B cell (primary cell): Measurements from ENCODE around the gene SLC37A4. TPM values are rescaled to one million over a fixed set of nuclear protein-coding genes. Genes with fewer than 3 reads are reported as not detected.
A peak's percentile ranks its signal among the peaks of the same experiment; 100 is the strongest.

Experiments used
- ATAC-seq: fragments of 200-7000 bp; cut with Tn5 transposase; one replicate; pipeline ENCODE4 v1.10.0; 2021; ENCODE audit warnings: low read depth, mild to moderate bottlenecking, moderate number of reproducible peaks, moderate library complexity
- CTCF ChIA-PET: fragments of 350-600 bp; sonication (Branson Sonifier 250); formaldehyde crosslinking; loops from one replicate; lab custom pipeline; 2021; ENCODE audit warnings: antibody characterized with exemption, inconsistent platforms; lab: Charles Lee
- POLR2A ChIA-PET: fragments of 350-600 bp; sonication (Branson Sonifier 250); formaldehyde crosslinking; loops from one replicate; lab custom pipeline; 2021; ENCODE audit warnings: antibody characterized with exemption; lab: Charles Lee
- DNase-seq: peaks from one replicate; pipeline ENCODE4 v3.0.0; 2013
- H2AFZ ChIP-seq: 2 replicates; pipeline ENCODE4 v1.6.1; 2012; ENCODE audit warnings: mild to moderate bottlenecking, low read depth, low read length; ENCODE audit not compliant: insufficient read depth, poor library complexity, severe bottlenecking
- H3K27ac ChIP-seq, 2 donors: 1 replicate in 1 of 2; 2 replicates in 1 of 2; pipeline ENCODE4 v1.5.1; 2012 to 2013; ENCODE audit warnings: low read length in 2 of 2, mild to moderate bottlenecking in 2 of 2, moderate library complexity in 1 of 2
- H3K27me3 ChIP-seq, 4 experiments: fragments of 200-600 bp in 1 of 4; sonication (generic) in 1 of 4; replicated peaks in 1 of 4; 1 replicate in 2 of 4; 2 replicates in 2 of 4; pipeline versions ENCODE4 v1.6.1 to v1.7.0; 2013 to 2016; ENCODE audit warnings: low read length in 3 of 4, mild to moderate bottlenecking in 2 of 4, mixed read lengths in 1 of 4, moderate library complexity in 1 of 4; ENCODE audit not compliant: insufficient read depth in 4 of 4, control insufficient read depth in 3 of 4; ENCODE audit errors: control extremely low read depth in 1 of 4
- H3K36me3 ChIP-seq, 2 experiments: replicated peaks in 1 of 2; 1 replicate in 1 of 2; 2 replicates in 1 of 2; pipeline versions ENCODE4 v1.6.1 to v1.7.1; 2013; ENCODE audit warnings: low read length in 1 of 2; ENCODE audit not compliant: insufficient read depth in 2 of 2, control insufficient read depth in 1 of 2; ENCODE audit errors: control extremely low read depth in 1 of 2, extremely low read depth in 1 of 2
- H3K4me1 ChIP-seq, 2 donors: fragments of 200-600 bp in 1 of 2; sonication (generic) in 1 of 2; 1 replicate in 1 of 2; 2 replicates in 1 of 2; pipeline versions ENCODE4 v1.5.1 to v1.6.1; 2013 to 2017; ENCODE audit warnings: low read length in 2 of 2; ENCODE audit not compliant: control insufficient read depth in 2 of 2, insufficient read depth in 2 of 2
- H3K4me2 ChIP-seq: replicated peaks from 2 replicates; pipeline ENCODE3; 2012; ENCODE audit warnings: mild to moderate bottlenecking, low read depth, low read length; ENCODE audit not compliant: poor library complexity, severe bottlenecking
- H3K4me3 ChIP-seq, 5 experiments: fragments of 200-600 bp in 1 of 5; sonication (generic) in 1 of 5; 1 replicate in 3 of 5; 2 replicates in 2 of 5; pipeline versions ENCODE4 v1.5.1 to v1.7.0; 2011 to 2016; ENCODE audit warnings: low read length in 4 of 5, mild to moderate bottlenecking in 4 of 5, low read depth in 2 of 5, control low read depth in 1 of 5, moderate library complexity in 1 of 5; ENCODE audit not compliant: insufficient read depth in 1 of 5; ENCODE audit errors: control extremely low read depth in 1 of 5, extremely low read depth in 1 of 5
- H3K79me2 ChIP-seq: fragments of 200-600 bp; sonication (generic); one replicate; pipeline ENCODE4 v1.6.0; 2016; ENCODE audit warnings: low read length; ENCODE audit not compliant: control insufficient read depth, insufficient read depth
- H3K9ac ChIP-seq: fragments of 200-600 bp; sonication (generic); 2 replicates; pipeline ENCODE4 v1.6.1; 2017; ENCODE audit warnings: mild to moderate bottlenecking, low read length, moderate library complexity
- H3K9me3 ChIP-seq, 3 donors: one replicate each; pipeline versions ENCODE4 v1.6.1 to v1.7.1; 2013; ENCODE audit warnings: low read length in 2 of 3; ENCODE audit not compliant: control insufficient read depth in 2 of 3, insufficient read depth in 1 of 3; ENCODE audit errors: control extremely low read depth in 1 of 3
- H4K20me1 ChIP-seq: 2 replicates; pipeline ENCODE4 v1.6.0; 2012; ENCODE audit warnings: mild to moderate bottlenecking, low read length; ENCODE audit not compliant: insufficient read depth, control insufficient read depth, poor library complexity, severe bottlenecking
- H3K27ac Mint-ChIP-seq: one replicate; pipeline ENCODE4 v1.8.0; 2021; ENCODE audit warnings: mixed read lengths
- H3K27me3 Mint-ChIP-seq: one replicate; pipeline ENCODE4 v1.8.0; 2021; ENCODE audit warnings: mixed read lengths
- H3K4me1 Mint-ChIP-seq: one replicate; pipeline ENCODE4 v1.8.0; 2021; ENCODE audit warnings: mixed read lengths
- H3K4me3 Mint-ChIP-seq: one replicate; pipeline ENCODE4 v1.8.0; 2021; ENCODE audit warnings: mixed read lengths
- H3K9me3 Mint-ChIP-seq: one replicate; pipeline ENCODE4 v1.8.0; 2022; ENCODE audit warnings: mixed read lengths; ENCODE audit not compliant: insufficient read depth
- CTCF ChIP-seq: fragments of 200-600 bp; IDR thresholded peaks from one replicate; pipeline ENCODE4 v1.8.0; 2022; ENCODE audit warnings: antibody characterized with exemption, mild to moderate bottlenecking
- EZH2 ChIP-seq: IDR thresholded peaks from 2 replicates; pipeline ENCODE4 v1.6.1; 2012; ENCODE audit warnings: borderline replicate concordance, low read depth, mild to moderate bottlenecking, moderate library complexity, low read length; ENCODE audit not compliant: insufficient read depth, poor library complexity, severe bottlenecking
- WGBS: methylation state at CpG from one replicate; pipeline ENCODE4 v1.1.5; 2013; ENCODE audit warnings: missing lambda C conversion rate; ENCODE audit not compliant: insufficient coverage; 5-methylcytosine and 5-hydroxymethylcytosine counted together
- intact Hi-C: fragments of 100-400 bp; cut with micrococcal nuclease; formaldehyde crosslinking; loops from one replicate; pipeline ENCODE4 v1.10.0; 2022
- polyA plus RNA-seq: library from polyadenylated mRNA; depleted of rRNA; stranded (reverse); fragments of >200 nt; gene quantifications from 2 replicates; pipeline ENCODE4 v1.2.3, GENCODE V29; 2012
- total RNA-seq, 2 donors: library from RNA; stranded (reverse); fragments of 120-200 nt in 1 of 2; gene quantifications; 1 replicate in 1 of 2; 2 replicates in 1 of 2; pipeline versions ENCODE4 v1.2.3 to v1.2.4, GENCODE V29; 2013 to 2022

SLC37A4 gene
- total and polyA plus RNA-seq, 2 donors (not counting 1 experiment from before 2014, with no cell fraction given): 14.3 to 26.3 TPM

- H2AFZ ChIP-seq: no peak overlapping the region
- CTCF ChIA-PET: interaction anchor here (1.1 to 2.0 kb wide), 3 partner anchors 15 to 85 kb away, joined by 3 to 5 read pairs (median 3); no protein-coding TSS in a partner anchor
- 90% methylated on average over 6 of the region's 8 CpGs for WGBS
- no peak overlapping the region for H3K27ac ChIP-seq
- no peak overlapping the region for H3K4me2 ChIP-seq
- H3K79me2 ChIP-seq: peaks cover 33% of the 10 kb centered on the region
- no peaks in the 10 kb centered on the region for H3K9me3 ChIP-seq
- DNase-seq: no peak
- intact Hi-C loops: loop anchor here (5.0 kb wide), 2 partner anchors 192 to 223 kb away; partner anchors contain the start of genes CBL and DDX6
- Mint-ChIP-seq H3K27me3 (no peaks in the 10 kb centered on the region), H3K9me3 (no peaks in the 10 kb centered on the region), H3K4me3 (no peak overlapping the region), H3K27ac (peak overlapping the region; percentile 38), H3K4me1 (peaks cover 39% of the 10 kb centered on the region)
- peaks cover 8% of the 10 kb centered on the region for H4K20me1 ChIP-seq
- no peak for TF ChIP-seq CTCF
- TF ChIP-seq EZH2: no peak
- no peak for ATAC-seq
- H3K4me3 ChIP-seq: no peak overlapping the region
- H3K9ac ChIP-seq: no peak overlapping the region
- H3K27me3 ChIP-seq: no peaks in the 10 kb centered on the region
- H3K36me3 ChIP-seq: peaks cover 0 to 58% of the 10 kb centered on the region in 2 experiments
- H3K4me1 ChIP-seq: peaks cover 26 to 32% of the 10 kb centered on the region in 2 donors
- POLR2A ChIA-PET: interaction anchor here (0.6 kb wide), 1 partner anchor 223 kb away, joined by 3 read pairs; no protein-coding TSS in a partner anchor
These were observed 15.5 kb downstream of the SLC37A4 start for GRCh38 chr11:119015054-119015611.

GRCh38 chr11:119014209-119014924 is 16.3 kb downstream of the SLC37A4 start:
- ChIA-PET POLR2A (interaction anchor here (0.6 kb wide), 1 partner anchor 9 kb away, joined by 3 read pairs; no protein-coding TSS in a partner anchor), CTCF (no interaction called here)
- intact Hi-C loops: no loop called here
- no peaks in the 10 kb centered on the region for H3K27me3 Mint-ChIP-seq
- H3K27ac Mint-ChIP-seq: no peak overlapping the region
- H3K4me2 ChIP-seq: no peak overlapping the region
- H3K27me3 ChIP-seq: no peaks in the 10 kb centered on the region
- H3K4me1 Mint-ChIP-seq: peaks cover 33% of the 10 kb centered on the region
- peaks cover 0 to 65% of the 10 kb centered on the region in 2 experiments for H3K36me3 ChIP-seq
- H3K27ac ChIP-seq: no peak overlapping the region
- no peak for DNase-seq
- H3K79me2 ChIP-seq: peaks cover 25% of the 10 kb centered on the region
- no peaks in the 10 kb centered on the region for H3K9me3 Mint-ChIP-seq
- no peak for ATAC-seq
- H3K4me1 ChIP-seq: peaks cover 18 to 24% of the 10 kb centered on the region in 2 donors
- H4K20me1 ChIP-seq: peaks cover 6% of the 10 kb centered on the region
- H3K9me3 ChIP-seq: no peaks in the 10 kb centered on the region
- no peak overlapping the region for H2AFZ ChIP-seq
- H3K4me3 Mint-ChIP-seq: no peak overlapping the region
- TF ChIP-seq CTCF: no peak
- TF ChIP-seq EZH2: no peak
- 98% methylated on average over 14 of the region's 17 CpGs for WGBS
- no peak overlapping the region for H3K9ac ChIP-seq
- H3K4me3 ChIP-seq: no peak overlapping the region
